ENCODE results near the gene HNF1A. TPM values are rescaled to one million over a fixed set of nuclear protein-coding genes. Genes with fewer than 3 reads are reported as not detected.

The HNF1A gene
- total and polyA plus RNA-seq, 2 donors (not counting 3 experiments of a cell fraction or from before 2014, with no cell fraction given): not detected

DNA sequence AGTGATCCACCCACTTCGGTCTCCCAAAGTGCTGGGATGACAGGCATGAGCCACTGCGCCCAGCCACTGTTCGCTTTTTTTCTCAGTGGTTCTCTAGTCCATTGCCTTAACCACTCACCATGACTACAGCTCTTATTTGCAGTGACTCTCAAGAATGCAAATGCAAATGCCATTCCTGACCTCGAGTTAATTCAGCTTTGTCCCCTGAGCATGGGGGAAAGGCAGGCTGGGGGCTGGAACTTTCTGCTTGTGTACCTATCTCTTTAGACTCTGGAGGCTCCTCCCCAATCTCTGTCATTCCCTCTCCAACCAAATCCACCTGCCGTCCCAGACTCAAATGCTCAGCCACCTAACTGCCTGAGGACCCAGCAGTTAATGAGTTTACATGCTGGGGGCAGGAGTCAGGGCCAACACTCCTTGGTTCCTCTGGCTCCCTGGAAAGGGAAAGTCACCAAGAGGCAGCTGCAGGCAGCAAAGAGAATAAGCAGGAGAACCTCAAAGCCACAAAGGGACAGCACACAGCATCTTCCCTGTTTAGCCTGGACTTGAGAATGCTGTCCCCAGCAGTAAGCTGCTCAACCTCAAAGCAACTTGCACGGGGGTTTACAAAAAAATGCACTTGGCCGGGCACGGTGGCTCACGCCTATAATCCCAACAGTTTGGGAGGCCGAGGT lies 5.3 kb upstream of the HNF1A start:
- dilution Hi-C loops (cut with MboI; ENCODE audit: extremely low pct_ligation_motif_present, low sequenced_read_pairs): no loop called here

More for the DNA sequence above, 5.3 kb upstream of the HNF1A start:
- DNase-seq (ENCODE audit: low read depth, low spot score) (no peak), FAIRE-seq (no peak)
- no peak overlapping the region for H3K4me3 ChIP-seq (replicated peaks in 1 of 3; ENCODE audit: insufficient read depth in 1 of 3, low read depth in 1 of 3, low read length in 3 of 3)
- no peaks in the 10 kb centered on the region for H3K36me3 ChIP-seq (ENCODE audit: control insufficient read depth in 2 of 2, extremely low read depth in 1 of 2, insufficient read depth in 2 of 2, low read length in 2 of 2)
- H3K79me2 ChIP-seq (ENCODE audit: control insufficient read depth, insufficient read depth, low read length): no peaks in the 10 kb centered on the region
- H3K4me2 ChIP-seq (ENCODE audit: insufficient read depth, low read length): no peak overlapping the region
- H3K9me1 ChIP-seq (replicated peaks; ENCODE audit: control insufficient read depth, extremely low read depth, insufficient read depth, low read length): no peaks in the 10 kb centered on the region
- H3K9ac ChIP-seq (replicated peaks; ENCODE audit: extremely low read depth, insufficient read depth, low read length): no peak overlapping the region
- H3K9me3 ChIP-seq (replicated peaks; ENCODE audit: control insufficient read depth, insufficient read depth, low read length): no peaks in the 10 kb centered on the region
- no peaks in the 10 kb centered on the region for H3K27me3 ChIP-seq (ENCODE audit: control insufficient read depth in 2 of 2, insufficient read depth in 2 of 2, low read length in 2 of 2)
- BruUV-seq (replicated peaks): no TSS peak
- no peak for TF ChIP-seq JUN (IDR thresholded peaks at IDR 0.05; ENCODE audit: borderline replicate concordance, insufficient read depth, insufficient read length, low read depth)
- TF ChIP-seq, protein P1, sequence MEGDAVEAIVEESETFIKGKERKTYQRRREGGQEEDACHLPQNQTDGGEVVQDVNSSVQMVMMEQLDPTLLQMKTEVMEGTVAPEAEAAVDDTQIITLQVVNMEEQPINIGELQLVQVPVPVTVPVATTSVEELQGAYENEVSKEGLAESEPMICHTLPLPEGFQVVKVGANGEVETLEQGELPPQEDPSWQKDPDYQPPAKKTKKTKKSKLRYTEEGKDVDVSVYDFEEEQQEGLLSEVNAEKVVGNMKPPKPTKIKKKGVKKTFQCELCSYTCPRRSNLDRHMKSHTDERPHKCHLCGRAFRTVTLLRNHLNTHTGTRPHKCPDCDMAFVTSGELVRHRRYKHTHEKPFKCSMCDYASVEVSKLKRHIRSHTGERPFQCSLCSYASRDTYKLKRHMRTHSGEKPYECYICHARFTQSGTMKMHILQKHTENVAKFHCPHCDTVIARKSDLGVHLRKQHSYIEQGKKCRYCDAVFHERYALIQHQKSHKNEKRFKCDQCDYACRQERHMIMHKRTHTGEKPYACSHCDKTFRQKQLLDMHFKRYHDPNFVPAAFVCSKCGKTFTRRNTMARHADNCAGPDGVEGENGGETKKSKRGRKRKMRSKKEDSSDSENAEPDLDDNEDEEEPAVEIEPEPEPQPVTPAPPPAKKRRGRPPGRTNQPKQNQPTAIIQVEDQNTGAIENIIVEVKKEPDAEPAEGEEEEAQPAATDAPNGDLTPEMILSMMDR (IDR thresholded peaks at IDR 0.05; ENCODE audit: extremely low read depth in 1 of 2, insufficient read depth in 1 of 2, low read depth in 1 of 2, low read length in 2 of 2): no peak
- TF ChIP-seq EZH2 (IDR thresholded peaks at IDR 0.05; ENCODE audit: borderline replicate concordance, low read depth, low read length, severe bottlenecking): no peak
- no peak for TF ChIP-seq GATA2 (IDR thresholded peaks at IDR 0.05; ENCODE audit: insufficient read depth, insufficient read length, low read depth, low read length)
- TF ChIP-seq, protein P2, sequence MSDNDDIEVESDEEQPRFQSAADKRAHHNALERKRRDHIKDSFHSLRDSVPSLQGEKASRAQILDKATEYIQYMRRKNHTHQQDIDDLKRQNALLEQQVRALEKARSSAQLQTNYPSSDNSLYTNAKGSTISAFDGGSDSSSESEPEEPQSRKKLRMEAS (IDR thresholded peaks at IDR 0.05; ENCODE audit: insufficient read depth, insufficient read length): no peak
- TF ChIP-seq MYC (IDR thresholded peaks at IDR 0.05; ENCODE audit: low read depth, low read length): no peak
- TF ChIP-seq POLR2AphosphoS5 (IDR thresholded peaks at IDR 0.05; ENCODE audit: insufficient read depth, low read depth, low read length): no peak
- TF ChIP-seq POLR2A (IDR thresholded peaks at IDR 0.05; ENCODE audit: low read depth, low read length): no peak
- no peak for TF ChIP-seq FOS (IDR thresholded peaks at IDR 0.05; ENCODE audit: borderline replicate concordance, insufficient read depth, low read length)
- H2AFZ ChIP-seq (ENCODE audit: low read depth, low read length): no peak overlapping the region
- no peaks in the 10 kb centered on the region for H4K20me1 ChIP-seq (replicated peaks; ENCODE audit: control insufficient read depth, extremely low read depth, insufficient read depth, low read length)
- H3K4me1 ChIP-seq (ENCODE audit: control insufficient read depth, extremely low read depth, insufficient read depth, low read length): no peaks in the 10 kb centered on the region
- H3K27ac ChIP-seq (ENCODE audit: insufficient read depth, low read depth, low read length): no peak overlapping the region
- intact Hi-C loops (cut with micrococcal nuclease): loop anchor here (5.0 kb wide), 1 partner anchor 246 kb away; the partner anchor contains the start of gene ACADS
- ChIA-PET POLR2A (no interaction called here), CTCF (interaction anchor here (0.7 to 4.0 kb wide), 13 partner anchors 10 to 391 kb away, joined by 3 to 99 read pairs (median 6); partner anchors contain the start of gene POP5)

Measured in endothelial cell of umbilical vein (primary cell).